Sigmoid colon (tissue), 7 donors: ENCODE measurements around the gene SEC61B. TPM values are rescaled to one million over a fixed set of nuclear protein-coding genes. Genes with fewer than 3 reads are reported as not detected.

Experiments
- DNase-seq: peaks from one replicate; pipeline ENCODE4 v3.0.0-alpha.2; 2019
- H3K27ac ChIP-seq, 4 donors: fragments of 200-600 bp; sonication (generic); one replicate each; pipeline ENCODE4 v1.5.1; 2016 to 2019; ENCODE audit warnings: mild to moderate bottlenecking in 1 of 4
- H3K27me3 ChIP-seq, 3 donors: fragments of 200-600 bp; sonication (generic); one replicate each; pipeline ENCODE4 v1.5.1; 2019; ENCODE audit warnings: mild to moderate bottlenecking in 1 of 3
- H3K36me3 ChIP-seq, 4 donors: fragments of 200-600 bp; sonication (generic); one replicate each; pipeline ENCODE4 v1.5.1; 2016 to 2019
- H3K4me1 ChIP-seq, 4 donors: fragments of 200-600 bp; sonication (generic); one replicate each; pipeline ENCODE4 v1.5.1; 2017 to 2019
- H3K4me3 ChIP-seq, 4 donors: fragments of 200-600 bp; sonication (generic); one replicate each; pipeline ENCODE4 v1.5.1; 2017 to 2019; ENCODE audit warnings: mild to moderate bottlenecking in 2 of 4, moderate library complexity in 1 of 4
- H3K9me3 ChIP-seq, 4 donors: fragments of 200-600 bp in 3 of 4; sonication (generic) in 3 of 4; one replicate each; pipeline versions ENCODE4 v1.5.1 to v1.6.1; 2013 to 2019
- EP300 ChIP-seq, 4 donors: sonication (generic); formaldehyde crosslinking; IDR thresholded peaks; one replicate each; pipeline ENCODE4 v1.6.1; 2017; ENCODE audit warnings: antibody characterized with exemption in 4 of 4
- POLR2A ChIP-seq, 2 donors: fragments of 450-650 bp; IDR thresholded peaks; one replicate each; pipeline ENCODE4 v1.6.1; 2016; ENCODE audit warnings: antibody characterized with exemption in 2 of 2, mild to moderate bottlenecking in 2 of 2, moderate library complexity in 2 of 2
- POLR2AphosphoS5 ChIP-seq, 4 donors: sonication (generic); formaldehyde crosslinking; IDR thresholded peaks; one replicate each; pipeline ENCODE4 v1.6.1; 2017; ENCODE audit warnings: antibody characterized with exemption in 4 of 4
- WGBS, 2 donors: extraction: QIAGEN DNeasy Blood & Tissue Kit; methylation state at CpG; one replicate each; pipeline ENCODE4 v1.1.7; 2013; 5-methylcytosine and 5-hydroxymethylcytosine counted together
- intact Hi-C: fragments of 100-400 bp; cut with DNase I; formaldehyde crosslinking; loops from one replicate; pipeline ENCODE4 v1.15.1; 2023
- polyA plus RNA-seq, 3 donors: library from polyadenylated mRNA; stranded (reverse); fragments of 200-250 nt; gene quantifications; one replicate each; pipeline ENCODE4 v1.2.3, GENCODE V29; 2013
- total RNA-seq, 4 donors: library from RNA; depleted of rRNA; stranded (reverse); fragments of >200 nt; gene quantifications; one replicate each; pipeline ENCODE4 v1.1.0, GENCODE V29; 2016
- TF ChIP-seq, protein P1 (sequence below), 4 experiments: fragments of 450-650 bp in 3 of 4; fragments of 200-600 bp in 1 of 4; IDR thresholded peaks; one replicate each; pipeline ENCODE4 v1.5.1; 2016 to 2019; ENCODE audit warnings: antibody characterized with exemption in 4 of 4, mild to moderate bottlenecking in 3 of 4, moderate library complexity in 2 of 4
- donor health status: healthy with polysubstance abuse.
- donor health status: Bipolar disorder and iron deficiency.
- donor health status: healthy.

SEC61B gene
- total and polyA plus RNA-seq, 7 donors = 37.1 to 343 (median 70.3) TPM

GRCh38 chr9:99244344-99245260 is 22.5 kb downstream of the SEC61B start:
- DNase-seq = no peak
- no peaks in the 10 kb centered on the region for H3K9me3 ChIP-seq
- TF ChIP-seq EP300 (IDR thresholded peaks at IDR 0.05) (no peak), POLR2AphosphoS5 (IDR thresholded peaks at IDR 0.05) (no peak), POLR2A (IDR thresholded peaks at IDR 0.05) (no peak)
- TF ChIP-seq, protein P1, sequence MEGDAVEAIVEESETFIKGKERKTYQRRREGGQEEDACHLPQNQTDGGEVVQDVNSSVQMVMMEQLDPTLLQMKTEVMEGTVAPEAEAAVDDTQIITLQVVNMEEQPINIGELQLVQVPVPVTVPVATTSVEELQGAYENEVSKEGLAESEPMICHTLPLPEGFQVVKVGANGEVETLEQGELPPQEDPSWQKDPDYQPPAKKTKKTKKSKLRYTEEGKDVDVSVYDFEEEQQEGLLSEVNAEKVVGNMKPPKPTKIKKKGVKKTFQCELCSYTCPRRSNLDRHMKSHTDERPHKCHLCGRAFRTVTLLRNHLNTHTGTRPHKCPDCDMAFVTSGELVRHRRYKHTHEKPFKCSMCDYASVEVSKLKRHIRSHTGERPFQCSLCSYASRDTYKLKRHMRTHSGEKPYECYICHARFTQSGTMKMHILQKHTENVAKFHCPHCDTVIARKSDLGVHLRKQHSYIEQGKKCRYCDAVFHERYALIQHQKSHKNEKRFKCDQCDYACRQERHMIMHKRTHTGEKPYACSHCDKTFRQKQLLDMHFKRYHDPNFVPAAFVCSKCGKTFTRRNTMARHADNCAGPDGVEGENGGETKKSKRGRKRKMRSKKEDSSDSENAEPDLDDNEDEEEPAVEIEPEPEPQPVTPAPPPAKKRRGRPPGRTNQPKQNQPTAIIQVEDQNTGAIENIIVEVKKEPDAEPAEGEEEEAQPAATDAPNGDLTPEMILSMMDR (IDR thresholded peaks at IDR 0.05) = no peak

DNA sequence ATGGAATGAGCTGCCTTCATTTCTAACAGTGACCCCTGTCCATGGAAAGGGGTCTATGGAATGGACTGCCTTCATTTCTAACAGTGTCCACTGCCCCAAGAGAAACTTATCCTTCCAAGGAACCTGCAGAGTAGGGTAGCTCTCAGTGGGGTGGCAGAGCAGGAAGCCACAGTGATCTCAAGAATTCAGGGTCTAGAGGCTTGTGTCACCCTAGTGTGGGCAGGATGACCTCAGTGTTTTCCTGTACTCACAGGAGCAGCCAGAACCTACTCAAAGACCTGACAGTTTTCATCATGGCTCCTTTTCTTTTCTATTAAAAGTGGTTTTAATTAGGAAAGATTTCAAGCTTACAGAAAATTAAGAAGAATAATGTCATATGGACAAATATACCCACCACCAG is 27.5 kb downstream of the SEC61B start:
- DNase-seq = no peak
- Histone ChIP-seq H3K36me3 (no peaks in the 10 kb centered on the region), H3K9me3 (no peaks in the 10 kb centered on the region), H3K4me1 (no peaks in the 10 kb centered on the region), H3K4me3 (no peak overlapping the region), H3K27me3 (no peaks in the 10 kb centered on the region), H3K27ac (no peak overlapping the region)
- intact Hi-C loops = no loop called here
- TF ChIP-seq POLR2A (IDR thresholded peaks at IDR 0.05) = no peak
- no peak for TF ChIP-seq EP300 (IDR thresholded peaks at IDR 0.05)
- TF ChIP-seq POLR2AphosphoS5 (IDR thresholded peaks at IDR 0.05) = no peak
- TF ChIP-seq, protein P1 (IDR thresholded peaks at IDR 0.05) = no peak

More at GRCh38 chr9:99244344-99245260, 22.5 kb downstream of the SEC61B start:
- Histone ChIP-seq H3K27ac (no peak overlapping the region), H3K27me3 (no peaks in the 10 kb centered on the region), H3K4me1 (peaks cover 0 to 3% (median 0%) of the 10 kb centered on the region in 4 donors), H3K36me3 (peaks cover 0 to 2% (median 0%) of the 10 kb centered on the region in 4 donors), H3K4me3 (no peak overlapping the region)
- intact Hi-C loops = no loop called here
- WGBS, 2 donors = 73 to 90% methylated on average over 3 of the region's 3 CpGs

DNA sequence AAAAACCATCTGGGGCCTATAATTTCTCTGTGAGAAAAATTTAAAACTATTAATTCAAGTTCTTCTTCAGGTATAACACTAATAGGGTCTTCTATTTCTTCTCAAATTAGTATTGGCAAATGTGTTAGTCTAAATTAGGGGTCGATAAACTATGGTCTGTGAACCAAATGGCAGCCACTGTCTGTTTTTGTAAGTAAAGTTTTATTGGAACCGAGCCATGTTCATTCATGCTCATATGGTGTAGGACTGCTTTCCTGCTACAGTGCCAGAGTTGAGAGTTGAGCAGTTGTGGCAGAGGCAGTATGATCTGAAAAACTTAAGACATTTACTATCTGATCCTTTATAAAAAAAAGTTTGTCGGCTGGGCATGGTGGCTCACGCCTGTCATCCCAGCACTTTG is 29.1 kb downstream of the SEC61B start:
- Histone ChIP-seq H3K27me3 (no peaks in the 10 kb centered on the region), H3K27ac (no peak overlapping the region), H3K36me3 (no peaks in the 10 kb centered on the region), H3K4me1 (peaks cover 0 to 7% (median 0%) of the 10 kb centered on the region in 4 donors), H3K9me3 (no peaks in the 10 kb centered on the region), H3K4me3 (no peak overlapping the region)
- WGBS, 2 donors = 91 to 94% methylated on average over 4 of the region's 4 CpGs
- intact Hi-C loops = no loop called here
- no peak for DNase-seq
- TF ChIP-seq EP300 (IDR thresholded peaks at IDR 0.05) (no peak), POLR2A (IDR thresholded peaks at IDR 0.05) (no peak), POLR2AphosphoS5 (IDR thresholded peaks at IDR 0.05) (no peak)
- TF ChIP-seq, protein P1 (IDR thresholded peaks at IDR 0.05) = no peak

DNA sequence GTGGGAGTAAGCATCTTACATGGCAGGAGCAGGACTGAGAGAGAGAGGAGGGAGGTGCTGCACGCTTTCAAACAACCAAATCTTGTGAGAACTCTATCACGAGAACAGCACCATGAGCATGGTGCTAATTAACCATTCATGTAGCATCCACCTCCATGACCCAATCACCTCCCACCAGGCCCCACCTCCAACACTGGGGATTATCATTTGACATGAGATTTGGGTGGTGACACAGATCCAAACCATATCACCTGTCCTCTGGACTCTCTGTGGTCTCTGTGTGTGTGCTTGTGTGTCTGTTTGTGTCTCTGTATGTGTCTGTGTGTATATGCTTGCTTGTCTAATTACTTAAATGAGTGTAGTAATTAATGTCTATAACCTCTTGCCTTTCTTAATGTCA is 31.1 kb downstream of the SEC61B start:
- TF ChIP-seq POLR2A (IDR thresholded peaks at IDR 0.05) = no peak
- TF ChIP-seq POLR2AphosphoS5 (IDR thresholded peaks at IDR 0.05) = no peak
- TF ChIP-seq, protein P1 (IDR thresholded peaks at IDR 0.05) = no peak
- TF ChIP-seq EP300 (IDR thresholded peaks at IDR 0.05) = no peak
- DNase-seq = no peak
- no peak overlapping the region for H3K27ac ChIP-seq
- H3K27me3 ChIP-seq = no peaks in the 10 kb centered on the region
- H3K9me3 ChIP-seq = no peaks in the 10 kb centered on the region
- WGBS, 2 donors = 86 to 88% methylated on average over 2 of the region's 2 CpGs
- H3K4me3 ChIP-seq = no peak overlapping the region
- peaks cover 0 to 8% (median 0%) of the 10 kb centered on the region in 4 donors for H3K4me1 ChIP-seq
- intact Hi-C loops = no loop called here
- H3K36me3 ChIP-seq = no peaks in the 10 kb centered on the region
